KMS-11 (cell line): Measurements from ENCODE around the gene TMEM82.

ENCODE experiments used
- H2AFZ ChIP-seq: fragments of 200-600 bp; sonication (generic); 2 replicates; pipeline ENCODE4 v1.6.1; 2016; ENCODE audit warnings: antibody characterized with exemption, mixed run types, low read depth
- H3K27ac ChIP-seq: fragments of 200-600 bp; sonication (generic); 2 replicates; pipeline ENCODE4 v1.6.1; 2016; ENCODE audit warnings: mild to moderate bottlenecking, mixed run types
- H3K27me3 ChIP-seq: fragments of 200-600 bp; sonication (generic); 2 replicates; pipeline ENCODE4 v1.6.1; 2017; ENCODE audit warnings: mild to moderate bottlenecking, low read depth, mixed run types, moderate library complexity; ENCODE audit not compliant: insufficient read depth
- H3K36me3 ChIP-seq: fragments of 200-600 bp; sonication (generic); 2 replicates; pipeline ENCODE4 v1.6.1; 2017; ENCODE audit warnings: mild to moderate bottlenecking, mixed run types; ENCODE audit not compliant: insufficient read depth
- H3K4me1 ChIP-seq: fragments of 200-600 bp; sonication (generic); 2 replicates; pipeline ENCODE4 v1.6.1; 2016; ENCODE audit warnings: mild to moderate bottlenecking, low read depth, mixed run types; ENCODE audit not compliant: poor library complexity, severe bottlenecking
- H3K4me2 ChIP-seq: fragments of 200-600 bp; sonication (generic); 2 replicates; pipeline ENCODE4 v1.7.0; 2016; ENCODE audit warnings: mild to moderate bottlenecking, mixed run types
- H3K4me3 ChIP-seq: fragments of 200-600 bp; sonication (generic); IDR thresholded peaks from 2 replicates; pipeline ENCODE4 v1.6.1; 2017; ENCODE audit warnings: low read depth, low read length, mixed read lengths; ENCODE audit not compliant: insufficient read depth
- H3K79me2 ChIP-seq: fragments of 200-600 bp; sonication (generic); 2 replicates; pipeline ENCODE4 v1.6.1; 2016; ENCODE audit warnings: low read depth, mixed run types; ENCODE audit not compliant: insufficient read depth
- H3K9ac ChIP-seq: fragments of 200-600 bp; sonication (generic); 2 replicates; pipeline ENCODE4 v1.6.1; 2016; ENCODE audit warnings: mild to moderate bottlenecking, mixed run types
- H4K20me1 ChIP-seq: fragments of 200-600 bp; sonication (generic); 2 replicates; pipeline ENCODE4 v1.6.1; 2016; ENCODE audit warnings: mild to moderate bottlenecking, mixed run types; ENCODE audit not compliant: insufficient read depth
- TF ChIP-seq, protein P1 (sequence below): fragments of 200-600 bp; sonication (generic); conservative IDR thresholded peaks from 2 replicates; pipeline ENCODE4 v1.6.1; 2017; ENCODE audit warnings: low read depth, mild to moderate bottlenecking, antibody characterized with exemption, low read length, moderate library complexity, mixed read lengths

The TMEM82 gene

GRCh38 chr1:15748690-15749398 lies 6.5 kb downstream of the TMEM82 start:
- no peaks in the 10 kb centered on the region for H3K36me3 ChIP-seq
- H3K9ac ChIP-seq = no peak overlapping the region
- H3K27ac ChIP-seq = no peak overlapping the region
- no peak overlapping the region for H2AFZ ChIP-seq
- H3K27me3 ChIP-seq = peaks cover 3% of the 10 kb centered on the region; the same call in 1 of the 2 replicates
- H3K4me2 ChIP-seq = no peak overlapping the region
- H4K20me1 ChIP-seq = no peaks in the 10 kb centered on the region
- H3K4me3 ChIP-seq = no peak overlapping the region
- H3K4me1 ChIP-seq = peaks cover 20% of the 10 kb centered on the region
- H3K79me2 ChIP-seq = no peaks in the 10 kb centered on the region
- TF ChIP-seq, protein P1, sequence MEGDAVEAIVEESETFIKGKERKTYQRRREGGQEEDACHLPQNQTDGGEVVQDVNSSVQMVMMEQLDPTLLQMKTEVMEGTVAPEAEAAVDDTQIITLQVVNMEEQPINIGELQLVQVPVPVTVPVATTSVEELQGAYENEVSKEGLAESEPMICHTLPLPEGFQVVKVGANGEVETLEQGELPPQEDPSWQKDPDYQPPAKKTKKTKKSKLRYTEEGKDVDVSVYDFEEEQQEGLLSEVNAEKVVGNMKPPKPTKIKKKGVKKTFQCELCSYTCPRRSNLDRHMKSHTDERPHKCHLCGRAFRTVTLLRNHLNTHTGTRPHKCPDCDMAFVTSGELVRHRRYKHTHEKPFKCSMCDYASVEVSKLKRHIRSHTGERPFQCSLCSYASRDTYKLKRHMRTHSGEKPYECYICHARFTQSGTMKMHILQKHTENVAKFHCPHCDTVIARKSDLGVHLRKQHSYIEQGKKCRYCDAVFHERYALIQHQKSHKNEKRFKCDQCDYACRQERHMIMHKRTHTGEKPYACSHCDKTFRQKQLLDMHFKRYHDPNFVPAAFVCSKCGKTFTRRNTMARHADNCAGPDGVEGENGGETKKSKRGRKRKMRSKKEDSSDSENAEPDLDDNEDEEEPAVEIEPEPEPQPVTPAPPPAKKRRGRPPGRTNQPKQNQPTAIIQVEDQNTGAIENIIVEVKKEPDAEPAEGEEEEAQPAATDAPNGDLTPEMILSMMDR = no peak

DNA sequence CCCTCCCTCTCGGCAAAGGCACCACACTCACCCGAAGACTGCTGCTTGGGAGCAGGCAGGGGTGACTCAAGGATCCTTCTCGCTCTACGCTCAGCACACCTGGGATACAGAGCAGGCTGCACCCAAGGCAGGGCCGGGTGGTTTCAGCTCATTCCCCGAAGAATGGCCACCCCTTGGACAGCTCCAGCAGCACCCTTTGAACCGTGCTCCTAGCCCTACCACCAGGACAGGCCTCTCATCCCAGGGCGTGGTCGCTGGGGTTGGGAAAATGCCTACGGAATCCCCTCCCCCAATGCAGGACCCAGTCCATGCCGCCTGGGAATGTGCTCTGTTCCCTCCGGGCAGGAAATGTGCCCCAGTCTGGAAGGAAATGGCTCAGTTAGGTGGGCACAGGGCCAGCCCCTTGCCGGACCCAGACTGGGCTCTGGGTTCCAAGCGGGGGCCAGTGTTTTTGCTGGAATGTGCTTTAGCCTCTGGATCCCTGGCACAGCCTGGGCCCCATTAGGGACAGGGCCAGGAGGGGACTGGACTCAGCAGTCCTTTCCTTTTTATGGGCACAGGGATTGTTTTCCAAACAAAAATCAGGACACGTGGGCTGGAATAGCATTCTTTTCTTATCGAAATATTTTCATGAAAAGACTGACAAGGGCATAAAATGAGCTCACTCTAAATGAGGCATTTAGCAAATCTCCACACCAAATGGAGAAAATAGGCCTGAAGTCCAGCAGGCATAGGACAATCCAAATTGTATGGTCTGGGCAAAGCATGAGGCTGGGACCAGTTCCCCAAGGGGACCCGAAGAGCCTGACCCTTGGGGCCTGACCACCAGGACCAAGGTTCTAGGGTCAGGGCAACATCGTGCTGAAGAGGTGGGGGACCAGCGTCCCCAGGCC lies 7.3 kb downstream of the TMEM82 start:
- Histone ChIP-seq H3K27me3 (peaks cover 3% of the 10 kb centered on the region; the same call in 1 of the 2 replicates), H3K36me3 (no peaks in the 10 kb centered on the region), H3K4me3 (no peak overlapping the region), H3K79me2 (no peaks in the 10 kb centered on the region), H2AFZ (no peak overlapping the region), H3K9ac (no peak overlapping the region), H4K20me1 (no peaks in the 10 kb centered on the region), H3K4me1 (peaks cover 20% of the 10 kb centered on the region), H3K27ac (no peak overlapping the region), H3K4me2 (no peak overlapping the region)
- TF ChIP-seq, protein P1 = no peak

DNA sequence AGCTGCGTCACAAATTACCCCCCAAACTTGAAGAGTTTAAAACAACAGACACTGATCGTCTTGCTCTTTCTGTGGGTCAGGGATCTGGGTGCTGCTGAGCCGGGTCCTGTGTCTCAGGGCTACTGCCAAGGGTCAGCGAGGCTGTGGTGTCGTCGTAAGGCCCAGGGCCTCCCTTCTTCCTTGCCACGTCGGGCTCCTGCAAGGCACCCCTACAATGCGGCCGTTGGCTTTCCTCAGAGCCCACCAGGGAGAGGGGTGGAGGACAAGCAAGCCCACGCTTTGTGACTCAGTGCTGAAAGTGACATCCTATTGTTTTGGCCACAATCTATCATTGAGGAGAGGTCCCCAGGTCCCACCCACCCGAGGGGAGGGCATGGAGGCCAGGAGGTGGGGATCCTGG lies 8.6 kb downstream of the TMEM82 start:
- H3K9ac ChIP-seq = no peak overlapping the region
- TF ChIP-seq, protein P1 = no peak

GRCh38 chr1:15751717-15752116 lies 9.4 kb downstream of the TMEM82 start:
- Histone ChIP-seq H3K4me3 (no peak overlapping the region), H4K20me1 (no peaks in the 10 kb centered on the region), H3K4me2 (no peak overlapping the region), H3K36me3 (no peaks in the 10 kb centered on the region), H3K27ac (no peak overlapping the region), H3K79me2 (no peaks in the 10 kb centered on the region), H3K4me1 (peaks cover 4% of the 10 kb centered on the region), H3K9ac (no peak overlapping the region), H2AFZ (no peak overlapping the region), H3K27me3 (peaks cover 5% of the 10 kb centered on the region; the same call in 1 of the 2 replicates)
- TF ChIP-seq, protein P1 = no peak

More for the DNA sequence above, 8.6 kb downstream of the TMEM82 start:
- Histone ChIP-seq H3K4me1 (peaks cover 12% of the 10 kb centered on the region), H4K20me1 (no peaks in the 10 kb centered on the region), H3K4me2 (no peak overlapping the region), H2AFZ (no peak overlapping the region), H3K4me3 (no peak overlapping the region), H3K79me2 (no peaks in the 10 kb centered on the region), H3K27ac (no peak overlapping the region), H3K36me3 (no peaks in the 10 kb centered on the region), H3K27me3 (peaks cover 3% of the 10 kb centered on the region; the same call in 1 of the 2 replicates)
